ENCODE measurements around the gene TTC27.

Gene TTC27

DNA sequence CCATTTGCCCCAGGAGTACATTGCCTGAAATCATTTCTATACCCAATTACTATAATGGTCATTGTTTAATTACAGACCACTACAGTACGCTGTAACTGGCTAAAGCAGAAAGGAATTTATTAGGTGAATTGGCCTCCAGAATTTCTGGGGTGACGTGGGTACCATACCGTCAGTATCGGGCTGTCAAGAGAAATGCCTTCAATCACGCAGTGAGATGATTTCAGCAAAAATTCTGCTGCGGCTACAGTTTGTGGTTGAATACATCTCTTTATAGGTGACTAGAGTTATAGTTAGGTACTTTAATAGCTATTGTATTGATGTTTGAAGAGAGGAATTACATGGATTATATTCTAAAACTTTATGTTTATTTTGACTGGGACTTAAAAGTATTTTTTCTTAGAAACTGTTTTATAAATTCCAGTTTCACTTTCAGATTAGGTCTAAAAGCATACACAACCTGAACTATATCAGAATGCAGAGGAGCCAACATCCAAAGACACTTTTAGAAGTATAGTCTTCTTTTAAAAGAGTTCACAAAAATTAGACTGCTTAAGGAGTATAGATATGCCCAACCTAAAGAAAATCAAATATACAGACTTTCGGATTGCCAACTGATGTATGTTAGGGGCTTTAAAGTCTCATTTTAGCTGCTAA, 128.4 kb downstream of the TTC27 start:
- Histone ChIP-seq H3K36me3 (no peaks in the 10 kb centered on the region; the same call in 1 of the 2 replicates), H3K4me1 (peaks cover 15% of the 10 kb centered on the region)
- DNase-seq = no peak

DNA sequence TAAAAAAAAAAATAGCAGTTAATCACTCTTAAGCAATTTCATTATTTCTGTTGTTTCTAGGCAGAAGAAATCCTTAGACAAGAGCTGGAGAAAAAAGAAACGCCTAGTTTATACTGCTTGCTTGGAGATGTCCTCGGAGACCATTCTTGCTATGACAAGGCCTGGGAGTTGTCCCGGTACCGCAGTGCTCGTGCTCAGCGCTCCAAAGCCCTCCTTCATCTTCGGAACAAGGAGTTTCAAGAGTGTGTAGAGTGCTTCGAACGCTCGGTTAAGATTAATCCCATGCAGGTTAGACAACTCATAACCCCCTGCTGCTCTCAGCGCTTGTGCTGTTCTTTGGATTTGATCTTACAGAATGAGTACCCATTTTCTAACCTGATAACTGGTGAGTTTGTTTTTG, 130.4 kb downstream of the TTC27 start:
- DNase-seq = no peak
- Histone ChIP-seq H3K36me3 (peaks cover 6% of the 10 kb centered on the region; the same call in 1 of the 2 replicates), H3K4me1 (no peaks in the 10 kb centered on the region), H3K27me3 (no peaks in the 10 kb centered on the region), H3K9me3 (no peaks in the 10 kb centered on the region), H3K4me3 (ENCODE audit: low read depth, low read length) (no peak overlapping the region)
- TF ChIP-seq, protein P1, sequence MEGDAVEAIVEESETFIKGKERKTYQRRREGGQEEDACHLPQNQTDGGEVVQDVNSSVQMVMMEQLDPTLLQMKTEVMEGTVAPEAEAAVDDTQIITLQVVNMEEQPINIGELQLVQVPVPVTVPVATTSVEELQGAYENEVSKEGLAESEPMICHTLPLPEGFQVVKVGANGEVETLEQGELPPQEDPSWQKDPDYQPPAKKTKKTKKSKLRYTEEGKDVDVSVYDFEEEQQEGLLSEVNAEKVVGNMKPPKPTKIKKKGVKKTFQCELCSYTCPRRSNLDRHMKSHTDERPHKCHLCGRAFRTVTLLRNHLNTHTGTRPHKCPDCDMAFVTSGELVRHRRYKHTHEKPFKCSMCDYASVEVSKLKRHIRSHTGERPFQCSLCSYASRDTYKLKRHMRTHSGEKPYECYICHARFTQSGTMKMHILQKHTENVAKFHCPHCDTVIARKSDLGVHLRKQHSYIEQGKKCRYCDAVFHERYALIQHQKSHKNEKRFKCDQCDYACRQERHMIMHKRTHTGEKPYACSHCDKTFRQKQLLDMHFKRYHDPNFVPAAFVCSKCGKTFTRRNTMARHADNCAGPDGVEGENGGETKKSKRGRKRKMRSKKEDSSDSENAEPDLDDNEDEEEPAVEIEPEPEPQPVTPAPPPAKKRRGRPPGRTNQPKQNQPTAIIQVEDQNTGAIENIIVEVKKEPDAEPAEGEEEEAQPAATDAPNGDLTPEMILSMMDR (IDR thresholded peaks at IDR 0.05; ENCODE audit: low read depth, low read length) = no peak

More for the DNA sequence above, 128.4 kb downstream of the TTC27 start:
- Histone ChIP-seq H3K27me3 (no peaks in the 10 kb centered on the region), H3K4me3 (ENCODE audit: low read depth, low read length) (no peak overlapping the region), H3K9me3 (no peaks in the 10 kb centered on the region)
- TF ChIP-seq, protein P1 (IDR thresholded peaks at IDR 0.05; ENCODE audit: low read depth, low read length) = no peak

DNA sequence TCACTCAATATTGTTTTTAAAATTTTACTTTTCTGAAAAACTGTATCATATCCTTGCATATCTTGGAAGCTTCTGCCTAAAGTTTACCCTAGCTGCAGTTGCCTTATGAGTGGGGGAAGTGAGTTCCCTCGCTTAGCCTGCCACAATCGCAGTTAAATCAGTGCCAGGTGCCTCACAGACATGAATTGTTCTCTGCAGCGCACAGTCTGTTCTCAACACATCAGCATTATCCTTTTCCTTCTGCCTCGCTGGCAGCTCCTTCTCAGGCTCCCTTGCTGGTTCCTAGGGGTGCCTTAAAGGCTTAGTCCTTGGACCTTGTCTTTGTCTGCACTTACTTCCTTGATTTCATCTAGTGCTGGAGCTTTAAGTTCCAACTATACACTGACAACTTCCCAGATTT, 132.8 kb downstream of the TTC27 start:
- H3K4me1 ChIP-seq = no peaks in the 10 kb centered on the region
- DNase-seq = no peak
- H3K36me3 ChIP-seq = peaks cover 6% of the 10 kb centered on the region; the same call in 1 of the 2 replicates
- TF ChIP-seq, protein P1 (IDR thresholded peaks at IDR 0.05; ENCODE audit: low read depth, low read length) = no peak
- no peak overlapping the region for H3K4me3 ChIP-seq (ENCODE audit: low read depth, low read length)
- H3K27me3 ChIP-seq = no peaks in the 10 kb centered on the region
- no peaks in the 10 kb centered on the region for H3K9me3 ChIP-seq

DNA sequence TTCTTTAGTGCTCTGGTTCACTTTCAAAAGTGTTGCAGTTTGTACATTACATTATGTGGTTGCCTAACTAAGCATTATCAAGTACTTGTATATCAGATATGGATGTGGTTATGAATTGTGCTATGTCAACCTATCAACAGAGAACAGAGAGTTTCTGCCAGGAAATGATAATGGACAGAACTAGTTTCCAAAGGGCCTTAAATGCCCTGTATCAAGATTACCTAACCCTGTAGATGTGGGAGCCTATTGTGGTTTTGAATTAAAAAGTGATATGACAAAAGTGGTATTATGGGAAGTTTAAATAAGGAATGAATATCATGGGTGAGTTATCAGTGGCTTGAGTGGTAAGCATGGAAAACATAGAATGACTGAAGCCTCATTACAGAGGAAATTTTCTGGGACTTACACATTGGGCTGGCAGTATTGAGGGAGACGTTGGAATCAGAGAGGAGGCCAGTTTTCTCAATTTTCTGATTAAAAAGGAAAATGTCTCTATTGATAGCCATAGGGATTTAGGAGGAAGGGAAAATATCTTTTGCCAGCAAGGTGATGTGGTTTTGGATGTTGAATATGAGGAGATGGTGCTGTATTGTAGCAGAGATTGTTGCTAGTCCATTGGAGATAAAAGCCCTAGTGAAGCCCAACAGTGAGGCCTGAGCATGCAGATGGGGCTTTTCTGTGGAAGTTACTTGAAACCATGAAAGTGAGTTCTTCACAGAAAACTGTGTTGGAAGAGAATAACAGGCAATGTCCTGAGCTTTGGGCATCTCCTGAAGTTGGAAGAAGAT, 140.7 kb downstream of the TTC27 start:
- Histone ChIP-seq H3K27me3 (no peaks in the 10 kb centered on the region), H3K4me1 (peaks cover 4% of the 10 kb centered on the region), H3K4me3 (ENCODE audit: low read depth, low read length) (no peak overlapping the region), H3K9me3 (no peaks in the 10 kb centered on the region), H3K36me3 (no peaks in the 10 kb centered on the region)
- DNase-seq = no peak
- TF ChIP-seq, protein P1 (IDR thresholded peaks at IDR 0.05; ENCODE audit: low read depth, low read length) = no peak

DNA sequence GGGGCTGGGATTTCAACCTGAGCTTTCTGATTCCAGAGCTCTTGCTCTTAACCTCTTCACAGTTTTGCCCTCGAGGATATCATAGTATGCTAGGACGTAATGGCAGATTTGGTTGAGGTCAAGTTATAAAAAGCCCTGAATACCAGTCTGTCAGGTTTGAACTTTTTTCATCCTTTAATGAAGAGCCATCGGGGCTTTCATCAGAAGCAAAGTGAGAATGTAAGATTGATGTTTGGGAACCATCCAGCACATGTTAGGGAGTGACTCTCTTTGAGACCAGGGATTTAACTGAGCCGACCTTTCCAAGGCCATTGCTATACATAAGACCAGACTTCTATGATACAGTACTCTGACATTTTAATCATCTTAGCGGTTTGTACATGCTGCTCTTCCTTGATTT, 142.5 kb downstream of the TTC27 start:
- TF ChIP-seq, protein P1 (IDR thresholded peaks at IDR 0.05; ENCODE audit: low read depth, low read length) = no peak
- peaks cover 4% of the 10 kb centered on the region for H3K4me1 ChIP-seq

More for the DNA sequence above, 142.5 kb downstream of the TTC27 start:
- Histone ChIP-seq H3K27me3 (no peaks in the 10 kb centered on the region), H3K4me3 (ENCODE audit: low read depth, low read length) (no peak overlapping the region), H3K9me3 (no peaks in the 10 kb centered on the region), H3K36me3 (no peaks in the 10 kb centered on the region)
- no peak for DNase-seq

All from BE2C (cell line).